Epithelial cell of prostate (primary cell): ENCODE measurements around the gene ITPRIPL2.
A peak's percentile ranks its signal among the peaks of the same experiment; 100 is the strongest.

Source experiments
- DNase-seq: peaks from one replicate; pipeline ENCODE4 v3.0.0-alpha.2; 2011; ENCODE audit warnings: low read depth, low spot score
- H3K27ac ChIP-seq: fragments of 450-650 bp; 2 replicates; pipeline ENCODE4 v1.5.1; 2017; ENCODE audit warnings: mild to moderate bottlenecking

The ITPRIPL2 gene

DNA sequence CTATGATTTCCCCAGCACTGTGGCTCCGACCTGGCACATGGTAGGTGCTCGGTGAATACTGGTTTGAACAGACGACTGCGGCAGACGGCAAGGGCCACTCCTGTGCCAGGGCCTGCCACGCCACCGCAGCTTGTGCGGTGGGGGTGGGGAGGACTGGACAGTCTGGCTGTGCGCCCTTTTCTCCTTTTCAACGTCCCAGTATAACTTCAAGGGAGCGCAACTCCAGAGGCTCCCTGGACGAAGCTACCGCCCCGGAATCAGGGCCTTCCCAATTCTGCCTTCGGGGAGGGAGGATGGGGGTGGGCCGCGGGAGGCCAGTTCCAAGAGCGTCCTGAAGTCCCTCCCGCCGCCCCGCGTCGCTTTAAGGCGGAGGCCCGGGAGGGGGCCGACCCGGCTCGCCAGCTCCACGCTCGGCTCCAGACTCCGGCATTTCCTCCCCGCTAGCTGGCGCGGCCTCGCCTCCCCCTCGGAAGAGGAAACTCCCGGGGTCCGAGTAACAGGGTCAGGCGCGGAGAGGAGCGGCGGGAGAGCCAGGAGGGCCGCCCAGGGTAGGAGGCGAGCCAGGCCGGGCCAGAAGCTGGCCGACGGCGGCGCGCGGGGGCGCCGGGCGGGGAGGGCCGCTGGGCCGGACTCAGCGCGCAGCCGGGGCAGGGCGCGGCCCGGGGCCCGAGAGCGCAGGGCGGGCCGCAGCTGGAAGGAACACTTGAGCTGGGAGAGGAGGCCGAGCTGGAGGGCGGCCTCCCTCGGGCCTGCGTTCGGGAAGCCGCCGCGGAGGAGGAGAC lies at the start of gene ITPRIPL2:
Gene ITPRIPL2, plus strand, starts transcription at position 388 of the 782 bp plus-strand sequence. CDS start 498 bp downstream, outside the sequence.
- H3K27ac ChIP-seq = peak within 1 kb of the TSS; percentile 84

DNA sequence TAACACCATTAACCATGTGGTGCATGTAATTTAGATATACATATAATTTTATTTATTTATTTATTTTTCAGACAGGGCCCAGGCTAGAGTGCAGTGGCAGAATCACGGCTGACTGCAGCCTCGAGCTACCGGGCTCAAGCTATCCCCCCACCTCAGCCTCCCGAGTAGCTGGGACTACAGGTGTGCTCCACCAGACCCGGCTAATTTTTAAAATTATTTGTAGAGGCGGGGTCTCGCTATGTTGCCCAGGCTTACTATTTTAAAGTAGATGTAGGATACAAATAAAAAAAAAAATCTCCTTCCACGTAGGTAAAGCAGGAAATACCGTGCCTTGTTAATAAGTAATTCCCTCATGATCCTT lies 46.8 kb upstream of the ITPRIPL2 start:
- peak overlapping the region; percentile 96 for H3K27ac ChIP-seq
- no peak for DNase-seq

More for the DNA sequence above, at the start of gene ITPRIPL2:
- no peak for DNase-seq

DNA sequence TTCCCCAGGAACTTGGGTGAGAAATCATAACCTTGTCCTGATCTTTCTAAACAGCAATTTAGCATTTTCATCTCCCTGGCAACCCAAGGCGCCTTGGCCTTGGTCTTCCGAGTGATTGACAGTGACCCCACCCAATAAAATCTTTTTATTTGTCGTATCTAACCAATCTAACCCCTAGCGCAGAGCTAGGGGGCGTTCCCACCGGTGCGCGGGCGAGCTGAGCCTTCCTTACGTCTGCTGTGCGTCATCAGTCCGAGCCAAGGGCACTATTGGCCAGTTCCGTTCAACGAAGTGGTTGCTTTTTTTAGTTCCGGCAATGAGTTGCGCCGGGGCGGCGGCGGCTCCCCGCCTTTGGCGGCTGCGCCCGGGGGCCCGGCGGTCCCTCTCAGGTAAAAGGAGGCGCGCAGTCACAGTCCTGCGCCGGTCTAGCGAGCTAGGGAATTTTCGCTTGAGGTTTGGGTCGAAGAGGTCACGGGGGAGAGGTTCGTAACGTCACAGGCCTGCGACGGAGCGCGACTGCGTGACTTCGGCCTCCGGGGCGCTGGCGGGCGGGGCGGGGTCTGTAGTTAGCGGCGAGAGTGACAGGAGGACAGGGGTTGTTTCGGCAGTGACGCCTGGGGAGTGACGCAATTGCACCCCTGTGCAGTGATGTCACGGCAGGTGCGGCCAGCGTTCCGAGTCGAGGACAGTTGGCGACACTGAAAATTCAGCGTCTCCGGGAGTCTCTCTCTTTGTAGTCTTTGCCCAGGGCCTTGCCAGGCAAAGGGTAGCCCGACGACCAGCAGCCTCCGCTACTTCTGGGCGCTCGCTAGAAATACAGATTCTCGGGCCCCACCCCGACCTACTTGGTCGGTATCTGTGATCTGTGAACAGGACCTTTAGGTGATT lies 46.2 kb upstream of the ITPRIPL2 start, which contains the start of gene COQ7:
Gene COQ7, plus strand, starts transcription at position 266 of the 888 bp plus-strand sequence. Its CDS starts 51 bp downstream, at position 317.
- H3K27ac ChIP-seq = peak within 1 kb of the TSS; percentile 96
- peak; percentile 98 for DNase-seq

DNA sequence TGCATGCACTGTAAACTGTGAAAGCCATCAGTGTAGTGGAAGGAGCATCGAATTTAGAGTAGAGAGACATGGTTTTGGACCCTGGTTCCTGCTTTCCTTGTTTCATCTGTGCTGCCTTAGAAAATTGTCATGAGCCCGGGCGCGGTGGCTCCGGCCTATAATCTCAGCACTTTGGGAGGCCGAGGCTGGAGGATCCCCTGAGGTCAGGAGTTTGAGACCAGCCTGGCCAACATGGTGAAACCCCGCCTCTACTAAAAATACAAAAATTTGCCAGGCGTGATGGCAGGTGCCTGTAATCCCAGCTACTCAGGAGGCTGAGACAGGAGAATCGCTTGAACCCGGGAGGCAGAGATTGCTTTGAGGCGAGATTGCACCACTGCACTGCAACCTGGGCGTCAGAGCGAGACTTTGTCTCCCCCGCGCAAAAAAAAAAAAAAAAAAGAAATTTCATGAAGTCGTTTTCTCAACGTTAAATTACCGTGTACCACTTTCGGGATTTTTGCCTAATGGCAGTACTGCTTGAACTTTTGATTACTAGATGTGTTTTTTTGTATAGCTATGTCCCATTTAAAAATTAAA lies 45.4 kb upstream of the ITPRIPL2 start:
- DNase-seq = no peak
- H3K27ac ChIP-seq = peak overlapping the region; percentile 96

DNA sequence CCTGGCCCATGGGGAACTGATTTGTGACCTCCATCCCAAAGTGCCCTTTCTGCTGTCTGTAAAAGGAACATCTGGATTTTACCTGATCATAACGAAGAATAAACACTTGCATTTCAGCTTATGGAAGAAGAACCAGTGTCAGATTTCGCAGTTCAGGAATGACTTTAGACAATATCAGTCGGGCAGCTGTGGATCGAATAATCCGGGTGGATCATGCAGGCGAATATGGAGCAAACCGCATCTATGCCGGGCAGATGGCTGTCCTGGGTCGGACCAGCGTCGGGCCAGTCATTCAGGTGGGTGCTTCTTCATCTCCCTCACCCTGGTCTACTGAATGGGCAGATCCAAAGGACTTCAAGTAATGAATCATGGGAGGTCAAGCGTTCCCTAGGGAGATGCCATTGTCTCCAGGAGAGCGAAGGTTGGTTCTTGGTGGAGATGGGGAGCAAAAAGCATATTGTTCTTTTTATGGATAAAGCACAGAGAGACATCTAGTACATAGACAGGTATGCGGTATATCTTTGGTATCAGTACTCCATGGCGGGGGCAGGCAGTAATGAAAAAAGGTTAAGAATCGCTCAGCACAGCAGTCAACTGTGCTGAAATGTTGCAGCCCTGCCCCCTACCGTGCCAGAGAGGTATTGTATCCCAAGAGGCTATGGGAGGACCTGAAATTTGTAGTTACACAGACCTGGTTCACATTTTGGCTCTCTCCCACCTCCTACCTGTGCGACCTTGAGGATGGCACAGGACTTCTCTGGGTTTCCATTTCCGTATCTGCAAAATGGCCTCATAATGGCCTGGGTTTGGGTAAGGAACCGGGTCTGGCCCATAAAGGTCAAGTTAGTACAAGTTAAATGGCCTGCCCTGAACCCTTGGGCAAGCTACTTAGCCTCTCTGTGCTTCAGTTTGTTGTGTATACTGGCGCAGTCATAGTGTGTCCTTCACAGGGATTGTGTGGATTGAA lies 41.7 kb upstream of the ITPRIPL2 start:
- no peak overlapping the region for H3K27ac ChIP-seq
- no peak for DNase-seq

DNA sequence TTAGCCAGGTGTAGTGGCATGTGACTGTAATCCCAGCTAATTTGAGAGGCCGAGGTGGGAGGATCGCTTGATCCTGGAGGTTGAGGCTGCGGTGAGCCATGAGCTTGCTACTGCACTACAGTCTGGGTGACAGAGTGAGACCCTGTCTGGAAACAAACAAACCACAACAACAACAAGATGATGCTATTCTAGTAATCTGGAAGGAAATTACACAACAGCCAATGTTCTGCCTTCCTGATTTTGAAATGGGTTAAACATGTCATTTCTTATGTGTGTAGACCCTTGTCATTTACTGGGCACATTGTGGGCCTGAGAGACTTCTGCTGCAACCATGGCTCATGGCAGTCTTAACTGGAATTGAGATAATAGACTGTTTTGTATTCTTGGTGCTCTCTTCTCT lies 40.4 kb upstream of the ITPRIPL2 start:
- DNase-seq = no peak
- no peak overlapping the region for H3K27ac ChIP-seq

DNA sequence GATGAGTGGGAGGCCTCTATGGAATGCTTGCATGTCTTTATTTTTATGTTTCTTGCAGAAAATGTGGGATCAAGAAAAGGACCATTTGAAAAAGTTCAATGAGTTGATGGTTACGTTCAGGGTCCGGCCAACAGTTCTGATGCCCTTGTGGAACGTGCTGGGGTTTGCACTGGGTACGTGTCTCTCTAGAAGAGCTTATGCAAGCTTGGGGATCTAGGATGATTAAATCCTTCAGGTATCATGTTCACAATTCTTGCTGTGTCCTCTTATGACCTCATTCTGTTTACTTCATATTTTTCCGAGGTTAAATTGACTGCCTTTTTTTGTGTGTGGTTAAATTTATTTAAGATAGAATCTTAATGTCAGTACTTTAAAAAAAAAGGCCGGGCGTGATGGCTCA lies 39.9 kb upstream of the ITPRIPL2 start:
- no peak for DNase-seq
- no peak overlapping the region for H3K27ac ChIP-seq

DNA sequence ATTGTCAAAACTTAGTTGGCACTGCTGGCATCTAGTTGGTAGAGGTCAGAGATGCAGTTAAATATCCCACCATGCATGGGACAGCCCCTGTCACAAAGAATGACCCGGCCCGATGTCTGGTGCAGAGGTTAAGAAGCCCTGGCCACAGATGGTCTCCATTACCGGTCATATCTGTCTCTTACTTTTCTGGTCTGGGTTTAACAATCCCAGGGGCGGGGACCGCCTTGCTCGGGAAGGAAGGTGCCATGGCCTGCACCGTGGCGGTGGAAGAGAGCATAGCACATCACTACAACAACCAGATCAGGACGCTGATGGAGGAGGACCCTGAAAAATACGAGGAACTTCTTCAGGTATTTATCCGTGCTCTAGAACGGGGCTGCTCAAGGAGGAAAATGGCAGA lies 38.3 kb upstream of the ITPRIPL2 start:
- H3K27ac ChIP-seq = no peak overlapping the region
- DNase-seq = no peak

DNA sequence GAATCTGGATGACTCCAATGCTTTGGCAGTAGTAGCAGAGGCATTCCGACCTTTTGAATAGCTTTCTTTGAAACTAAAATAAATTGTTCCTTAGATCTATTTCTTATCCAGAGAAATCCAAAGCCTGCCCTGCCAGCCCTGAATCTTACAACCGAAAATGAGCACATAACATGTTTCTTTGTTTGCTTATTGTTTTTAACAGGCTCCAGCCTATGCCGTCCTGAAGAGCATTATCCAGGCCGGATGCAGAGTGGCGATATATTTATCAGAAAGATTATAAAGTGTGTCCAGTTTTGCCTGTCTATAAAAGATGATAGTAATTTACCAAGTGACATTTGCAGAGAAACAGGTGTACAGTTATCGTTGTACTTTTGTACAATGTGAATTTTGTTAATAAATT lies 35.9 kb upstream of the ITPRIPL2 start:
- no peak overlapping the region for H3K27ac ChIP-seq
- DNase-seq = no peak

DNA sequence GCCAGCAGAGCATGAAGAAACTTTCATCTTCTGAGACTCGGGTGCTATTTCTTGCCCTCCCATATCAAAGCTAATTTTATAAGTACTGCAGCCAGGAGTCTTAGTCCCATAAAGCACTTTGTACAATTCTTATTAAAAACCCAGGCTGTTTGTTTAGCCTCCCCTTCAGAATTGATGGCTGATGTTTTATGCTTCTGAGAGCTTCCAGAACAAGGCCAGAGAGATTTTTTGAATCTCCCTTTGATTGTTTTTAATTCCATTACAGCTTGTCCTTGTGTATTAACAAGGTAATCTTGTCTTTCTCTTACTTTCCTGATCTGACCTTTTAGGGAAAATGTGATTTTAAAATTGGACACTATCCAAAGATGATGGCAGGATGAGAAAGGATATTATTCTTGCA lies 30.1 kb upstream of the ITPRIPL2 start:
- DNase-seq = no peak
- H3K27ac ChIP-seq = no peak overlapping the region

DNA sequence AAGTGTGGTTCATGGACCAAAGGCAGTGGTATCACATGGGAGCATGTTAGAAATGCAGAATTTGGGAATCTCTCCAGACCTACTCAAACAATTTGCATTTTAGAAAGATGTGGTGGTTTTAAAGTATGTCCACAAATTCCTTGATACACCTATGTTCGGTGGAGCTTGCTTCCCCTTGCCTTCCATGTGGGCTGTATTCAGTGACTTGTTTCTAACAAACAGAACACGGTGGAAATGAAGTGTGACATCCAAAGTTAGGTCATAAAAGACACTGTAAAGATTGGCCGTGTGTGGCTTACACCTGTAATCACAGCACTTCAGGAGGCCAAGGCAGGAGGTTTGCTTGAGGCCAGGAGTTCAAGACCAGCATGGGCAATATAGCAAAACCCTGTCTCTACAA lies 29.6 kb upstream of the ITPRIPL2 start:
- H3K27ac ChIP-seq = no peak overlapping the region
- DNase-seq = no peak

DNA sequence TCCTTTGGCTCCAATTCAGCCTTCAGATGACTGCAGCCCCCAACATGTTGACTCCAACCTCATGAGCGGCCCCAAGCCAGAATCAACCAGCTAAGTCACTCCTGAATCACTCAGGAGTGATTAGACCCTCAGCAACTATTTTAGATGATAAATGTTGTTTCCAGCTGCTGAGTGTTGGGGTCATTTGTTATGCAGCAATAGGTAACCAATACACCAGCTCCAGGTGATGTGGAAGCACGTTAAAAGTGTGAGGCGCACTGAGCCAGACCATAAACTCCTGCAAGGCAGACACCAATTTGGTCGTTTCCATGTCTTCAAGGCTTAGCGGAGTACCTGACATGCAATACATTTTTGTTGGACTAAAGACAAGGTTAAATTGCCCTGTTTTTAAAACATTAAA lies 28.9 kb upstream of the ITPRIPL2 start:
- H3K27ac ChIP-seq = no peak overlapping the region
- no peak for DNase-seq

DNA sequence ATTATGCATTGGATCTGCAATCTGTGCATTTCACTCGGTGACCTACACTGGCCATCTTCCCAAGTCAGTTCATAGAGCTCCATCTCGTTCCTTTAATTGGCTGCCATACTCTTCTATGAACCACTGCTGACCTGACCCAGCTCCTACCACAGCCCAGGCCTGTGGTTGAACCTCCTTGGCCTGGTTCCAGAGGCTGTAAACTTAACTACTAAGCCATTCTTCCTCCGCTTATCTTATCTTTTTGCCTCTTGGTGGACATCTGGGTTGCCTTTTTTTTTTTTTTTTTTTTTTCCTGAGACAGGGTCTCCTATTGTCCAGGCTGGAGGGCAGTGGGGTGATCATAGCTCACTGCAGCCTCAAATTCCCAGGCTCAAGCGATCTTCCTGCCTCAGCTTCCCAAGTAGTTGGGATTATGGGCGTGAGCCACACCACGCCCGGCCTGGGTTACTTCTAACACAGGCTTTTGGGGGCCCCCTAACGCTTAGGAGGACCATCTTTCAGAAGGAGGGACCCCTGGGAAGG lies 28.0 kb upstream of the ITPRIPL2 start:
- DNase-seq = no peak
- H3K27ac ChIP-seq = no peak overlapping the region

DNA sequence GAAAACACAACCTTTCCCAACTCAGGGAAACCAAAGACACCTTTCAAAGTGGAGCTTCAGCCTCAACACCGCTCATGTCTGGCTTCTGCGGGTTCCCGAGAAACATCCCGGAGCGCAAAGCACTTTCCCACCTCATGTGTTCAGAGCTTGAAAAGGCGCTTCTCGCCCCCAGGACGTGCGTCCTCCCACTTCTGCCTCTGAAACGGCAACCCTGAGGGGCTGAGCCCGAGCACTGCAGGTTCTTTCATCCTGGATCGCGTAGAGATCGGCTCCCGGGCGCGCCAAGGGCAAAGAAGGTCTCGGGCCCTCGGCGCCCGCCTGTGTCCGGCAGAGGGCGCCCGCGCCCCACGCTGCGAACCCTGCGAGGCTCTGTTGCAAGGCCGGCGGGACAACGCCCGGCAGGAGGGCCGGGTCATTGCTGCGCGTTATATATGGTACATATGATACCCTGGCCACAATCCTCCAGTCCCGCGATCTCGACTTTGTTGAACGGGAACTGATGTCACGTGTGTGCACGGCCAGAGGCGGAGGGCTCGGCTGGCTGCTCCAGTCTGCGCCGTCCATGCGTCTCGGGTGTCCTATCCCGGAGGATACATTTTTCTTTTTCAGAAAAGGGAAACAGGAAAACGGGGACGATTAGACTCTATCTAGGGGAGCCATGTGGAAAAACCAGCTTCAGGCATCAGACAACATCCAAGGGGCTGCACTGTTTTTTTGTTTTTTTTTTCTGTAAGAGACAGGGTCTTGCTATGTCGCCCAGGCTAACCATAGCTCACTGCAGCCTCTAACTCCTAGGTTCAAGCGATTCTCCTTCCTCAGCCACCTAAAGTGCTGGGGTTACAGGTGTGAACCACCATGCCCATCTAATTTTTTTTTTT lies 27.2 kb upstream of the ITPRIPL2 start:
- no peak for DNase-seq
- no peak overlapping the region for H3K27ac ChIP-seq

DNA sequence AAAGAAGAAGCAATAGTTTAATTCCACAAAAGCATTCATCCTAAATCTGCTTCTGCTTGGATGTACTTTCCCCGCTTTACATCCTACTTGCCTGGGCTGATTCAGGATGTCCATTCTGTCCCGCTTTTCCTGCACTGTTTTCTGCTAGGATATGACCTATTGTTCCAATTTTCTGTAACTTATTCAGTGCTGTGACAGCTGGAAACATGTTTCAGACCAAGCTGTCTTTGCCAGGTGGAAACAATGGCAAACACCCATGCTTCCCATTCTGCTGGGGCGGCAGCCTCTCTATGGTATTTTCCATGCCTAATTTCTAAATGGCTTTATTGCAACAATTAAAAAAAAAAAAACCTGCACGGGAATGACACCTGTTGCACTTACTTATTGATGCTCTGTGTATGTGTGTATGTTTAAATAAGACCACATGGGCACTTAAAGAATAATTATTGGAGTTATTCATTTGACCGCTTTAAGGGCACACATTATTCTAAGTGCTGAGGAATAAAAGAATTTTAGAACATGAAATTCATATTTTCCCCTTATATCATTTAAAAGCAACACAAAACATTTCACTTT lies 25.3 kb upstream of the ITPRIPL2 start:
- H3K27ac ChIP-seq = no peak overlapping the region
- no peak for DNase-seq

DNA sequence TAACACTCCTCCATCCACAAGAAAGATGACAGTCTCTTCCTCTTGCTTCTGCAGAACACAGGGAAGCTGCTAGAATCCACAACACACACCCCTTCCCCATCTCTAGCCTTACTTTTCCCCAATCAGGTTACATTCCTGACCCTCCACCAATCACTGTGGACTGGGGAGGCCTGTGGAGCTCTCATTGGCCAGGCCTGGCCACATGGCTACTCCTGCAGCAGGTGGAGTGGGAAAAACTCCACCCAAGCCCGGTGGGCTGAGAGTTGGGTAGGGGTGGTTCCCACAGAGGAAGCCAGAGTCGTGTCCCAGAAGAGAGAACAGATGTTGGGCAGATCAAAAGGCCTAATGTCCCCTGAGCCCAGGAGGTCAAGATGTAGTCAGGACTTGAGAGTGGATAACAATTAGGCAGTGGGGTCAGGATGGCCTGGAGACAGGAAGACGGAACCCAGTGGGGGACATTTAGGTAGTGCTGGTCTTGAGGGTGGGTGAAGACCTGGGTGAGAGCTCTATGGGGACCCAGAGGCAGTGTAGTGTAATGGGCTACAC lies 24.3 kb upstream of the ITPRIPL2 start:
- DNase-seq = no peak
- H3K27ac ChIP-seq = no peak overlapping the region

DNA sequence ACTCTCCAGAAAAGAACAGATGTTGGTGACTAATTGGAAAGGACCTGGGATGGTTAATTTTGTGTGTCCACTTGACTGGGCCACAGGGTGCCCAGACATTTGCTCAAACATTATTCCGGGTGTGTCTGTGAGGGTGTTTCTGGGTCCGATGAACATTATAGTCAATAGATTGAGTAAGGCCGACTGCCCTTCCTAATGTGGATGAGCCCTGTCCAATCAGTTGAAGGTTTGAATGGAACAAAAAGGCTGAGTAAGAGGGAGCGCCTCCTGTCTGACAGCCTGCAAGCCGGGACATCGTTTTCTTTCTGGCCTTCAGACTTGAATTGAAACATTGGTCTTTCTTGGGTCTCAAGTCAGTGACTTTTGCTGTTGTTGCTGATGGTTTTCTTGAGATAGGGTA lies 22.8 kb upstream of the ITPRIPL2 start:
- H3K27ac ChIP-seq = no peak overlapping the region

More for the DNA sequence above, 22.8 kb upstream of the ITPRIPL2 start:
- no peak for DNase-seq
